HEK293 (cell line): Measurements from ENCODE around the gene PTGES.

Experiments
- CTCF ChIP-seq: fragments of 450-650 bp; formaldehyde crosslinking; IDR thresholded peaks from 2 replicates; pipeline ENCODE4 v1.5.1; 2016; ENCODE audit warnings: missing biosample characterization, missing genetic modification characterization
- PRDM4 ChIP-seq: fragments of 450-650 bp; formaldehyde crosslinking; IDR thresholded peaks from 2 replicates; pipeline ENCODE4 v1.5.1; 2017; ENCODE audit warnings: missing biosample characterization, missing genetic modification characterization
- YY1 ChIP-seq: fragments of 450-650 bp; formaldehyde crosslinking; IDR thresholded peaks from 2 replicates; pipeline ENCODE4 v1.5.1; 2018; ENCODE audit warnings: missing biosample characterization, missing genetic modification characterization
- ZBTB7A ChIP-seq: fragments of 450-650 bp; formaldehyde crosslinking; IDR thresholded peaks from 2 replicates; pipeline ENCODE4 v1.5.1; 2016; ENCODE audit warnings: low read depth, missing biosample characterization, missing genetic modification characterization
- ZBTB8A ChIP-seq: fragments of 450-650 bp; formaldehyde crosslinking; IDR thresholded peaks from 2 replicates; pipeline ENCODE4 v1.5.1; 2016; ENCODE audit warnings: missing biosample characterization, missing genetic modification characterization
- ZNF221 ChIP-seq: fragments of 450-650 bp; formaldehyde crosslinking; IDR thresholded peaks from 2 replicates; pipeline ENCODE4 v1.5.1; 2017; ENCODE audit warnings: missing biosample characterization, missing genetic modification characterization, borderline replicate concordance
- ZNF423 ChIP-seq: fragments of 450-650 bp; formaldehyde crosslinking; IDR thresholded peaks from 2 replicates; pipeline ENCODE4 v1.5.1; 2016; ENCODE audit warnings: missing biosample characterization, missing genetic modification characterization
- ZNF792 ChIP-seq: fragments of 450-650 bp; formaldehyde crosslinking; IDR thresholded peaks from 2 replicates; pipeline ENCODE4 v1.5.1; 2016; ENCODE audit warnings: missing biosample characterization, missing genetic modification characterization
- TF ChIP-seq, protein P1 (sequence below): fragments of 450-650 bp; formaldehyde crosslinking; IDR thresholded peaks from 2 replicates; pipeline ENCODE4 v1.5.1; 2016; ENCODE audit warnings: missing biosample characterization, missing genetic modification characterization

DNA sequence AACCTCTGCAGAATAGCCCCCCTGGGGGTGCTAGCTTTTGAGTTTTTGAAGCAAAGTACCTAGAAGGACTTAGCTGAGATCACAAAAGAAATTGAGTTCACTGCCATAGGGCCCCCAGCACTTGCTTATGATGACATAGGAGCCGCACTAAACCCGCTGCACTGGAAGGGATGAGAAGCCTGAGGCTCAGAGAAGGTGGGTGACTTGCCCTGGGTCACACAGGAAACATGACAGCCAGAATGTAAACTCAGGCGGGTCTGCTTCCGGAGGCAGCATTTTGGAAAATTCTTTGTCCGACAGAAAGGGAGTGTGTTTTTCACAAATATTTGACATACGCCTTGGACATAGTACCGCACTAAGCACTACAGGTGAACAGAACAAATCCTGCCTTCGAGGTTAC lies 41.7 kb upstream of the PTGES start:
- TF ChIP-seq ZNF221 (tag by site-specific recombination) (no peak), YY1 (tag by site-specific recombination) (no peak), ZNF423 (tag by site-specific recombination) (no peak), ZNF792 (tag by site-specific recombination) (no peak), ZBTB8A (tag by site-specific recombination) (no peak), CTCF (tag by site-specific recombination) (no peak), PRDM4 (tag by site-specific recombination) (no peak), ZBTB7A (no peak)
- TF ChIP-seq, protein P1, sequence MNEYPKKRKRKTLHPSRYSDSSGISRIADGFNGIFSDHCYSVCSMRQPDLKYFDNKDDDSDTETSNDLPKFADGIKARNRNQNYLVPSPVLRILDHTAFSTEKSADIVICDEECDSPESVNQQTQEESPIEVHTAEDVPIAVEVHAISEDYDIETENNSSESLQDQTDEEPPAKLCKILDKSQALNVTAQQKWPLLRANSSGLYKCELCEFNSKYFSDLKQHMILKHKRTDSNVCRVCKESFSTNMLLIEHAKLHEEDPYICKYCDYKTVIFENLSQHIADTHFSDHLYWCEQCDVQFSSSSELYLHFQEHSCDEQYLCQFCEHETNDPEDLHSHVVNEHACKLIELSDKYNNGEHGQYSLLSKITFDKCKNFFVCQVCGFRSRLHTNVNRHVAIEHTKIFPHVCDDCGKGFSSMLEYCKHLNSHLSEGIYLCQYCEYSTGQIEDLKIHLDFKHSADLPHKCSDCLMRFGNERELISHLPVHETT (tag by site-specific recombination), result no peak
